GM12878 (cell line): ENCODE results near the gene VSX2. TPM values are rescaled to one million over a fixed set of nuclear protein-coding genes. Genes with fewer than 3 reads are reported as not detected.

Experiments used
- ATF7 ChIP-seq: fragments of 450-650 bp; IDR thresholded peaks from 2 replicates; pipeline ENCODE4 v1.6.1; 2016; ENCODE audit warnings: low read depth, mild to moderate bottlenecking
- BHLHE40 ChIP-seq, 2 experiments: fragments of 450-650 bp in 1 of 2; IDR thresholded peaks; 2 replicates each; pipeline ENCODE4 v1.6.1; 2011 to 2017; ENCODE audit warnings: low read depth in 2 of 2, borderline replicate concordance in 1 of 2, improper control_type of control experiment in 1 of 2, low read length in 1 of 2, mild to moderate bottlenecking in 1 of 2
- BRCA1 ChIP-seq: IDR thresholded peaks from 2 replicates; pipeline ENCODE4 v1.6.1; 2011; ENCODE audit warnings: low read depth, low read length, improper control_type of control experiment
- CBX5 ChIP-seq: sonication (generic); IDR thresholded peaks from 2 replicates; pipeline ENCODE4 v1.6.1; 2016; ENCODE audit warnings: low read depth, moderate library complexity, mild to moderate bottlenecking, inconsistent platforms
- DPF2 ChIP-seq: fragments of 450-650 bp; IDR thresholded peaks from 2 replicates; pipeline ENCODE4 v1.6.1; 2017; ENCODE audit warnings: mild to moderate bottlenecking
- EED ChIP-seq: sonication (generic); IDR thresholded peaks from 2 replicates; pipeline ENCODE4 v1.6.1; 2016; ENCODE audit warnings: antibody characterized with exemption, low read depth
- HDGF ChIP-seq: fragments of 450-650 bp; IDR thresholded peaks from 2 replicates; pipeline ENCODE4 v1.6.1; 2016; ENCODE audit warnings: antibody characterized with exemption
- IKZF2 ChIP-seq, 2 experiments: fragments of 450-650 bp; IDR thresholded peaks; 2 replicates each; pipeline ENCODE4 v1.6.1; 2017; ENCODE audit warnings: mild to moderate bottlenecking in 2 of 2, moderate library complexity in 2 of 2
- KAT2A ChIP-seq: conservative IDR thresholded peaks from 2 replicates; pipeline ENCODE4 v1.6.1; 2011; ENCODE audit warnings: low read depth, low read length; ENCODE audit not compliant: control insufficient read depth
- NBN ChIP-seq: fragments of 450-650 bp; IDR thresholded peaks from 2 replicates; pipeline ENCODE4 v1.6.1; 2016
- POLR2AphosphoS2 ChIP-seq: IDR thresholded peaks from 2 replicates; pipeline ENCODE4 v1.6.1; 2011; ENCODE audit warnings: low read depth, mild to moderate bottlenecking, low read length, improper control_type of control experiment, moderate library complexity
- POU2F2 ChIP-seq: IDR thresholded peaks from 3 replicates; pipeline ENCODE4 v1.6.1; 2011; ENCODE audit warnings: low read depth, mild to moderate bottlenecking, low read length, borderline replicate concordance
- RUNX3 ChIP-seq: IDR thresholded peaks from 2 replicates; pipeline ENCODE4 v1.6.1; 2012; ENCODE audit warnings: low read length, inconsistent platforms
- TAF1 ChIP-seq: IDR thresholded peaks from 2 replicates; pipeline ENCODE4 v1.6.1; 2011; ENCODE audit warnings: mild to moderate bottlenecking, low read depth, low read length, borderline replicate concordance
- ZBTB40 ChIP-seq: fragments of 450-650 bp; IDR thresholded peaks from 2 replicates; pipeline ENCODE4 v1.6.1; 2016; ENCODE audit warnings: mild to moderate bottlenecking, moderate library complexity, borderline replicate concordance
- ZNF207 ChIP-seq: fragments of 450-650 bp; IDR thresholded peaks from 2 replicates; pipeline ENCODE4 v1.6.1; 2014; ENCODE audit warnings: antibody characterized with exemption, mild to moderate bottlenecking, borderline replicate concordance
- ZNF24 ChIP-seq: fragments of 450-650 bp; IDR thresholded peaks from 2 replicates; pipeline ENCODE4 v1.6.1; 2017; ENCODE audit warnings: antibody characterized with exemption, mild to moderate bottlenecking
- polyA plus RNA-seq, 11 experiments: library from polyadenylated mRNA; depleted of rRNA in 4 of 11; unstranded in 6 of 11; stranded (reverse) in 5 of 11; fragments of >200 nt; fragmentation: Nextera tagmentation in 4 of 11; fragmentation: Illumina TruSeq in 1 of 11; extraction: Ambion mirVana in 4 of 11; extraction: Trizol in 1 of 11; gene quantifications; 1 replicate in 1 of 11; 2 replicates in 10 of 11; pipeline versions ENCODE4 v1.2.1 to v1.2.3, GENCODE V29; 2011 to 2016; ENCODE audit warnings: inconsistent platforms in 2 of 11, missing spikeins in 2 of 11, low read depth in 1 of 11
- total RNA-seq, 4 experiments: library from RNA; depleted of rRNA in 3 of 4; stranded (reverse); fragments of >200 nt in 3 of 4; fragmentation: Illumina TruSeq in 1 of 4; extraction: Trizol in 1 of 4; gene quantifications; 2 replicates each; pipeline versions ENCODE4 v1.2.1 to v1.2.3, GENCODE V29; 2013 to 2021
- TF ChIP-seq, protein P1 (sequence below): fragments of 450-650 bp; IDR thresholded peaks from 2 replicates; pipeline ENCODE4 v1.6.1; 2018; ENCODE audit warnings: mild to moderate bottlenecking, low read depth, moderate library complexity; ENCODE audit not compliant: partially characterized antibody
- TF ChIP-seq, protein P2 (sequence below), 3 experiments: IDR thresholded peaks in 2 of 3; conservative IDR thresholded peaks in 1 of 3; 2 replicates each; pipeline ENCODE4 v1.5.1; 2011; ENCODE audit warnings: low read depth in 3 of 3, low read length in 3 of 3, mild to moderate bottlenecking in 3 of 3, control low read depth in 2 of 3, moderate library complexity in 2 of 3, inconsistent platforms in 1 of 3, mixed read lengths in 1 of 3; ENCODE audit not compliant: control insufficient read depth in 2 of 3, insufficient read depth in 1 of 3; ENCODE audit errors: extremely low read depth in 1 of 3

Gene VSX2
- total and polyA plus RNA-seq, 10 of the 15 experiments (the other 5 are each of a cell fraction or from before 2014, with no cell fraction given) = 0.04 to 0.05 TPM; not detected in 8

DNA sequence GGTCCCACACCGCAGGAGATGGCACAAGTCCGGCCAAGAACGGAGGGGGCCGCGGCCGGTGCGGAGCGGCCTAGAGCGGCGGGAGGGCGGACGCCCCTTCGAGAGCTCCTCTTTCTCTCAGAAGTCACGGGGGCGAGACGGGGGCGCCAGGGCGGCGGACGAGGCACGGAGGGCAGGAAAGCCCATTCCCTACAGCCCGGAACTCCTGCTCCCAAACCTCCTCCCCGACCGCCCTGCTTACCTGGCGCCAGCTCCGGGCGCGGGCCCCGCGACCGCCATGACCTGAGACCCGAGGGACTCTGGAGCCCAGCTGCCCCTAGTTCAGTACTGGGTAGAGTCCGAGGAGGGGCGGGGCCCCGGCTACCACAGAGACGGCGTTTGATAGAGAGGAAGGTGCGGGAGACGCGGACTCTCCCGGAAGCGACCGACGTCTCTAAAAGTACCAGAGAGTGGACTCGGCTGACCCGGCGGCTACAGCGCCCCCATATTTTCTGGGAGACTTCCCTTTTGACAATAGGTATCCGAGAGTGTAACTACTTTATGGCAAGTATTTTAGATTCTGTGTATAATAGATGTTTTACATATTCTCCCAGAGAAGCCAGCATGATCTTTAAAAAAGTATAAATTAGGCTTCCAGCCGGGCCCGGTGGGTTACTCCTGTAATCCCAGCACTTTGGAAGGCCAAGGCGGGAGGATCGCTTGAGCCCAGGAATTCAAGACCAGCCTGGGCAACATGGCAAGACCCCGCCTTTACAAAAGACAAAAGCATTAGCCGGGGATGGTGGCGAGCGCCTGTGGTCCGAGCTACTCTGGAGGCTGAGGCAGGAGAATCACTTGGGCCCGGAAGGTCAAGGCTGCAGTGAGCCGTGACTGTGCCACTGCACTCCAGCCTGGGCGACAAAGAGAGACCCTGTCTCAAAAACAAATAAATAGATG lies 63.7 kb downstream of the VSX2 start, which contains the start of gene ABCD4 (continued):
- TF ChIP-seq ZBTB40 (peak; percentile 88), ZNF207 (no peak), POU2F2 (peak; percentile 74; the same call in 2 of the 3 replicates), BHLHE40 (IDR thresholded peaks at IDR 0.05; ENCODE audit: borderline replicate concordance in 1 of 2, low read depth in 2 of 2, low read length in 1 of 2) (peak; percentile 34 to 45; a peak in 2 of 4 replicates), NBN (0 out of 2 replicates have a peak, but pooled peaks have one; percentile 22), RUNX3 (peak; percentile 21; the same call in 1 of the 2 replicates), HDGF (no peak), TAF1 (peak; percentile 81), CBX5 (0 out of 2 replicates have a peak, but pooled peaks have one; percentile 45), IKZF2 (IDR thresholded peaks at IDR 0.05) (0 out of 4 replicates have a peak, but pooled peaks have one; percentile 34 to 49), POLR2AphosphoS2 (0 out of 2 replicates have a peak, but pooled peaks have one; percentile 36), DPF2 (peak; percentile 18; the same call in 1 of the 2 replicates), EED (no peak), ATF7 (0 out of 2 replicates have a peak, but pooled peaks have one; percentile 26), KAT2A (no peak), BRCA1 (no peak), ZNF24 (no peak)
- TF ChIP-seq, protein P1, sequence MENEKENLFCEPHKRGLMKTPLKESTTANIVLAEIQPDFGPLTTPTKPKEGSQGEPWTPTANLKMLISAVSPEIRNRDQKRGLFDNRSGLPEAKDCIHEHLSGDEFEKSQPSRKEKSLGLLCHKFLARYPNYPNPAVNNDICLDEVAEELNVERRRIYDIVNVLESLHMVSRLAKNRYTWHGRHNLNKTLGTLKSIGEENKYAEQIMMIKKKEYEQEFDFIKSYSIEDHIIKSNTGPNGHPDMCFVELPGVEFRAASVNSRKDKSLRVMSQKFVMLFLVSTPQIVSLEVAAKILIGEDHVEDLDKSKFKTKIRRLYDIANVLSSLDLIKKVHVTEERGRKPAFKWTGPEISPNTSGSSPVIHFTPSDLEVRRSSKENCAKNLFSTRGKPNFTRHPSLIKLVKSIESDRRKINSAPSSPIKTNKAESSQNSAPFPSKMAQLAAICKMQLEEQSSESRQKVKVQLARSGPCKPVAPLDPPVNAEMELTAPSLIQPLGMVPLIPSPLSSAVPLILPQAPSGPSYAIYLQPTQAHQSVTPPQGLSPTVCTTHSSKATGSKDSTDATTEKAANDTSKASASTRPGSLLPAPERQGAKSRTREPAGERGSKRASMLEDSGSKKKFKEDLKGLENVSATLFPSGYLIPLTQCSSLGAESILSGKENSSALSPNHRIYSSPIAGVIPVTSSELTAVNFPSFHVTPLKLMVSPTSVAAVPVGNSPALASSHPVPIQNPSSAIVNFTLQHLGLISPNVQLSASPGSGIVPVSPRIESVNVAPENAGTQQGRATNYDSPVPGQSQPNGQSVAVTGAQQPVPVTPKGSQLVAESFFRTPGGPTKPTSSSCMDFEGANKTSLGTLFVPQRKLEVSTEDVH = peak; percentile 34
- TF ChIP-seq, protein P2, sequence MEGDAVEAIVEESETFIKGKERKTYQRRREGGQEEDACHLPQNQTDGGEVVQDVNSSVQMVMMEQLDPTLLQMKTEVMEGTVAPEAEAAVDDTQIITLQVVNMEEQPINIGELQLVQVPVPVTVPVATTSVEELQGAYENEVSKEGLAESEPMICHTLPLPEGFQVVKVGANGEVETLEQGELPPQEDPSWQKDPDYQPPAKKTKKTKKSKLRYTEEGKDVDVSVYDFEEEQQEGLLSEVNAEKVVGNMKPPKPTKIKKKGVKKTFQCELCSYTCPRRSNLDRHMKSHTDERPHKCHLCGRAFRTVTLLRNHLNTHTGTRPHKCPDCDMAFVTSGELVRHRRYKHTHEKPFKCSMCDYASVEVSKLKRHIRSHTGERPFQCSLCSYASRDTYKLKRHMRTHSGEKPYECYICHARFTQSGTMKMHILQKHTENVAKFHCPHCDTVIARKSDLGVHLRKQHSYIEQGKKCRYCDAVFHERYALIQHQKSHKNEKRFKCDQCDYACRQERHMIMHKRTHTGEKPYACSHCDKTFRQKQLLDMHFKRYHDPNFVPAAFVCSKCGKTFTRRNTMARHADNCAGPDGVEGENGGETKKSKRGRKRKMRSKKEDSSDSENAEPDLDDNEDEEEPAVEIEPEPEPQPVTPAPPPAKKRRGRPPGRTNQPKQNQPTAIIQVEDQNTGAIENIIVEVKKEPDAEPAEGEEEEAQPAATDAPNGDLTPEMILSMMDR (IDR thresholded peaks at IDR 0.05 in 2 of 3, conservative IDR thresholded peaks at IDR 0.05 in 1 of 3; ENCODE audit: control insufficient read depth in 2 of 3, extremely low read depth in 1 of 3, insufficient read depth in 1 of 3, low read depth in 3 of 3, low read length in 3 of 3) = peak; percentile 57 to 74 (median 70)
